Thoracic aorta (tissue), 2 donors: ENCODE measurements around the gene PIAS4. TPM values are rescaled to one million over a fixed set of nuclear protein-coding genes. Genes with fewer than 3 reads are reported as not detected.

ENCODE experiments used
- ATAC-seq: fragments of 150-250 bp; one replicate; pipeline ENCODE4 v1.8.0; 2017; ENCODE audit warnings: low read depth; ENCODE audit not compliant: insufficient number of reproducible peaks, low FRiP score
- DNase-seq: peaks from one replicate; pipeline ENCODE4 v3.0.0-alpha.2; 2020; ENCODE audit warnings: low spot score
- H3K27ac ChIP-seq, 2 donors: fragments of 200-600 bp; sonication (generic); 1 replicate in 1 of 2; 2 replicates in 1 of 2; pipeline ENCODE4 v1.5.1; 2016; ENCODE audit warnings: mild to moderate bottlenecking in 2 of 2, moderate library complexity in 2 of 2
- H3K27me3 ChIP-seq: fragments of 200-600 bp; sonication (generic); replicated peaks from 2 replicates; pipeline ENCODE4 v1.6.0; 2016; ENCODE audit warnings: mild to moderate bottlenecking; ENCODE audit not compliant: insufficient read depth
- H3K36me3 ChIP-seq: fragments of 200-600 bp; sonication (generic); one replicate; pipeline ENCODE4 v1.5.1; 2016
- H3K4me1 ChIP-seq, 2 donors: fragments of 200-600 bp; sonication (generic); 1 replicate in 1 of 2; 2 replicates in 1 of 2; pipeline versions ENCODE4 v1.5.1 to v1.6.0; 2016; ENCODE audit warnings: low read depth in 2 of 2, mild to moderate bottlenecking in 1 of 2; ENCODE audit not compliant: control insufficient read depth in 1 of 2
- H3K4me3 ChIP-seq: fragments of 200-600 bp; sonication (generic); 2 replicates; pipeline ENCODE4 v1.5.1; 2016; ENCODE audit warnings: mild to moderate bottlenecking
- H3K9me3 ChIP-seq: fragments of 200-600 bp; sonication (generic); 2 replicates; pipeline ENCODE4 v1.5.1; 2016
- total RNA-seq, 2 donors: library from RNA; depleted of rRNA; stranded (reverse); fragments of >200 nt; gene quantifications; one replicate each; pipeline versions ENCODE4 v1.1.0 to v1.2.3, GENCODE V29; 2016
- TF ChIP-seq, protein P1 (sequence below): fragments of 200-600 bp; sonication (generic); IDR thresholded peaks from one replicate; pipeline ENCODE4 v1.5.1; 2019; ENCODE audit warnings: antibody characterized with exemption

PIAS4 gene
- total RNA-seq, 2 donors from 2014 or later: 10.2 to 32.2 TPM

DNA sequence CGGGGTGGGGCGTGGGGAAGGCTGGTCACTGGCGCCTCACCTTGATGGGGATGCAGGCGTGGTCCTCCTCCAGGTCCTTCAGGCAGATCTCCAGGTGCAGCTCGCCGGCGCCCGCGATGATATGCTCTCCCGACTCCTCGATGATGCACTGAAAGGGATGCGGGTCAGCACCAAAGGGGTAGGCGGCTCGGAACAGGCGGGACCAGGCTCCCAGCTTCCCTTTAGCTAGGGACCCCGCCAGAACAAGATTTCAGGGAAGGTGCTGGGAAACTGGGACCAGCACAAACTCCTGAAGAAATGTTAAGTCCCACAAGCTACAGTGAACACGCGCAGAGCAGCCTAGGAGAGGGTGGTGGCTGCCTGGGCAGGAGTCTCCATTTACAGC lies 28.3 kb upstream of the PIAS4 start:
- Histone ChIP-seq H3K4me1 (peaks cover 10 to 19% of the 10 kb centered on the region in 2 donors), H3K9me3 (no peaks in the 10 kb centered on the region), H3K27ac (no peak overlapping the region), H3K36me3 (peaks cover 86% of the 10 kb centered on the region), H3K27me3 (no peaks in the 10 kb centered on the region), H3K4me3 (no peak overlapping the region)
- ATAC-seq (no peak), DNase-seq (no peak)
- TF ChIP-seq, protein P1, sequence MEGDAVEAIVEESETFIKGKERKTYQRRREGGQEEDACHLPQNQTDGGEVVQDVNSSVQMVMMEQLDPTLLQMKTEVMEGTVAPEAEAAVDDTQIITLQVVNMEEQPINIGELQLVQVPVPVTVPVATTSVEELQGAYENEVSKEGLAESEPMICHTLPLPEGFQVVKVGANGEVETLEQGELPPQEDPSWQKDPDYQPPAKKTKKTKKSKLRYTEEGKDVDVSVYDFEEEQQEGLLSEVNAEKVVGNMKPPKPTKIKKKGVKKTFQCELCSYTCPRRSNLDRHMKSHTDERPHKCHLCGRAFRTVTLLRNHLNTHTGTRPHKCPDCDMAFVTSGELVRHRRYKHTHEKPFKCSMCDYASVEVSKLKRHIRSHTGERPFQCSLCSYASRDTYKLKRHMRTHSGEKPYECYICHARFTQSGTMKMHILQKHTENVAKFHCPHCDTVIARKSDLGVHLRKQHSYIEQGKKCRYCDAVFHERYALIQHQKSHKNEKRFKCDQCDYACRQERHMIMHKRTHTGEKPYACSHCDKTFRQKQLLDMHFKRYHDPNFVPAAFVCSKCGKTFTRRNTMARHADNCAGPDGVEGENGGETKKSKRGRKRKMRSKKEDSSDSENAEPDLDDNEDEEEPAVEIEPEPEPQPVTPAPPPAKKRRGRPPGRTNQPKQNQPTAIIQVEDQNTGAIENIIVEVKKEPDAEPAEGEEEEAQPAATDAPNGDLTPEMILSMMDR: no peak

DNA sequence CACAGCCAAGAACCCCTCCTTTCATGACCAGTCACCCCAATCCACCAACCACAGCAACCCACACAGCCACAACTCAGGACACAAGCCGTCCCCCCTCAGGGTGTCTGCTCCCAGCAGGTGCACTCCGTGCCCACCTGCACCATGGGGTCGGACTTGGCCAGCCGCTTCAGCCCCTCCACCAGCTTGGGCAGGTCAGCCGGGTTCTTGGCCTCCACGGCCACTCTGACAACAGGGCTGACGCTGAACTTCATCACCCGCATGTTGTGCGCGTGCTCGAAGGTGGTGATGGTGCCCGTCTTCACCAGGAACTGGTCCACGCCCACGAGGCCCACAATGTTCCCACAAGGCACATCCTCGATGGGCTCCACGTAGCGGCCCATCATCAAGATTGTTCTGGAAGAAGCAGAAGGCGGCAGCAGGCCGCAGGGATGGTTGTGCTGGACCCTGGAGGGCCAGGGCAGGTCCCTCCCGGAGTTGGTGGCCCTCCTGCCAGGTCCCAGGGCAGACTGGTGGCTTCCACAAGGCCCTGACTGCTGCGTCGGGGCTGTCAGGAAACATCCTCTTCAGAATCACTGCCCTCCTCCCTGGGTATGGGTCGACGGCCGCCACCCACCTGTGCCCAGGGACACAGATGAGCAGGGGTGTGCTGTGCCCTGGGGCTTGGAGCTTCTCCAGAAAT lies 27.7 kb upstream of the PIAS4 start:
- ATAC-seq (no peak), DNase-seq (no peak)
- H3K36me3 ChIP-seq: peaks cover 86% of the 10 kb centered on the region
- peaks cover 11 to 22% of the 10 kb centered on the region in 2 donors for H3K4me1 ChIP-seq
- no peaks in the 10 kb centered on the region for H3K9me3 ChIP-seq
- TF ChIP-seq, protein P1: no peak
- no peaks in the 10 kb centered on the region for H3K27me3 ChIP-seq
- no peak overlapping the region for H3K27ac ChIP-seq
- H3K4me3 ChIP-seq: no peak overlapping the region

DNA sequence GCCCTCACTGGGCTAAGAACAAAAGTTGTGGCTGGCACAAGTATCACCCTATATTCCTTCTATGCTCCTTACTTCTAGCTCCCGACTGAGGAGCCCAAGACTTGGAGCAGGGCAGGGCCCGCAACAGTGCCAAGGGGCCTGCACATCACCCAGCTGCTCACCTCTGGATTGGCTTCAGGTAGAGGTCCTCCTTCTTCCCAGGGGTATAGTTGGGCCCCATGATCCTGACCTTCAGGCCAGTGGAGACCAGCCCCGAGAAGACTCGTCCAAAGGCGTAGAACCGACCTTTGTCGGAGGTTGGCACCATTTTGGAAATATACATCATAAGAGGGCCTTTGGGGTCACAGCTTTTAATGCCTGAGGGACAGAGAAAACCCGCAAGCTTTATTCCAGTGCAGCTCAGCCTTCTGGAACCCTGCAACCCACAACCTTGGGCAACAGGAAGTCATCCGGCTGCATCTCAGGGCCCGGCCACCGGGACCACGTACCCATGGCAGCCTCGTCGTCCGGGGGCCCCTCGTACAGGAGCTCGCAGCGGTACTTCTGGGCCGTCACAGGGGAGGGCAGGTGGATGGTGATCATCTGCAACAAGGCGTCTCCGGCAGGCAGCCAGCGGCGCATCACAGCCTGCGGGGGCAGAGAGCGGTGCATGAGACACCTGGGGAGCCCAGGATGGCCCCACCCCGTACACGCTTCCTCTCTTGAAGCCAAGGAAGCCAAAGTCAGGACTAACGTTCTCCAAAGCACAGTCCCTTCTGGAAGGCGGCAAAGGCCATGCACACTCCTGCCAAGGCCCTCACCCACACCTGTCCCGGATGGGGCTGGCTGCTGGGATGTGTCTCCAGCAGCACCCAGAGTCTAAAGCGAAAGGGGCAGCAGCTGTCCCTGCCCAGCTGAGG lies 26.9 kb upstream of the PIAS4 start:
- DNase-seq (no peak), ATAC-seq (no peak)
- peak overlapping the region in 1 of 2 donors; percentile 20 for H3K27ac ChIP-seq
- H3K4me1 ChIP-seq: peaks cover 11 to 23% of the 10 kb centered on the region in 2 donors
- no peaks in the 10 kb centered on the region for H3K9me3 ChIP-seq
- H3K36me3 ChIP-seq: peaks cover 82% of the 10 kb centered on the region
- TF ChIP-seq, protein P1: no peak
- no peak overlapping the region for H3K4me3 ChIP-seq
- no peaks in the 10 kb centered on the region for H3K27me3 ChIP-seq

DNA sequence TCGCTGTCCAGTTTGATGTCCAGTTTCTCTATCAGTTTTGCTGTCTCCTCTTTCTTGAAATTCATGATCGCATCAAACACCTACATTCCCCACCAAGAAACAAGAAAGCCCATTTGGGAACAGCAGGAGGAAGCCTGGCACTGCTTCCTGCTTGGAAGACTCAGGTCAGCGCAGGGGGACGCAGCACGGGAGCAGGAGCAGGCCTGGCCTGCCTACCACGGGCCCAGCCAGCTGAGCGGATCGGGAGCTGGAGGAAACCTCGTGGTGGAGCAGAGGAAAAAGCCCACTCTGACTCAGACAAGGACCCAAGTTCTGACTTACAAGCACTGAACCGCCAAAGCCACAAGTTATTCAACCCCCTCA lies 26.2 kb upstream of the PIAS4 start:
- Histone ChIP-seq H3K36me3 (peaks cover 75% of the 10 kb centered on the region), H3K4me3 (no peak overlapping the region), H3K27me3 (no peaks in the 10 kb centered on the region), H3K27ac (peak overlapping the region in 1 of 2 donors; percentile 20), H3K9me3 (no peaks in the 10 kb centered on the region), H3K4me1 (peaks cover 19 to 31% of the 10 kb centered on the region in 2 donors)
- ATAC-seq: no peak
- TF ChIP-seq, protein P1: no peak
- no peak for DNase-seq
